ENCODE data around the gene BCAT1.

DNA sequence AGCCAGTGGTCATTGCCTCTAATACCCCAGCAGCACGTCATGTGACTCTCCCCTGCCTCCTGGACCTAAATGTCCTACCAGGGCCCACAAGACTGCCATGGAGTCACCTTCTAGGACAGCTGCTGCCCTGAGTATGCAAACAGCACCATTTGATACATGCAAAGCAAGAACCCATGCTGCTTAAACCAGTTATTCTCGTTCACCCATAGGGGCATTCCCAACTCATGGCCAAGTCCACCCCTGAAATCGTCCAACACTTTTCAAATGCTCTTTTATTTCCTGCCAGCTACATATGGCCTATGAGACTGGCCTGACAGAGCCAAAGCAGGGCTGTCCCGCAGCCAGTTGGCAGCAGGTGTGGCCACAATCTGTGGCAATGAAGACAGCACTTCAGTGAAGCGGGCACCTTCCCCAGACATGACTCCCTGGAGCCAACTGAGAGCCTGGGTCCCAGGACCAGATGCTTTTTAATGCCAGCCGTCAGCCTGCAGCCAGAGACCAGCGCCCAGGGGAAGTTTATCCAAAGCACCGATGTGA is 99.9 kb downstream of the BCAT1 start:
- TF ChIP-seq CTCF (IDR thresholded peaks at IDR 0.05; ENCODE audit: low read length), result no peak
- no peak for TF ChIP-seq EZH2 (IDR thresholded peaks at IDR 0.05; ENCODE audit: borderline replicate concordance, low read length)

Data from OCI-LY1 (cell line).